HepG2 (cell line): Measurements from ENCODE around the gene FRMD4B. TPM values are rescaled to one million over a fixed set of nuclear protein-coding genes. Genes with fewer than 3 reads are reported as not detected.

ENCODE experiments used
- ATAC-seq: fragments of 200-7000 bp; cut with Tn5 transposase; 3 replicates; pipeline ENCODE4 v1.9.1; 2020; ENCODE audit warnings: mild to moderate bottlenecking, moderate library complexity
- BruUV-seq: library from RNA; stranded (reverse); fragments of 400-500 nt; replicated peaks from 2 replicates; lab custom pipeline; 2021; lab: Mats Ljungman, UMichigan
- CTCF ChIA-PET: fragments of 300-600 bp; formaldehyde crosslinking; extraction: SDS; loops from one replicate; lab custom pipeline; 2021; ENCODE audit warnings: low total read pairs, inconsistent platforms, low intra/inter-chr PET ratio; lab: Yijun Ruan, JAX
- POLR2A ChIA-PET: fragments of 350-600 bp; sonication (Branson Sonifier 250); formaldehyde crosslinking; loops from one replicate; lab custom pipeline; 2020; ENCODE audit warnings: antibody characterized with exemption, inconsistent platforms; lab: Yijun Ruan, JAX
- DNase-seq: peaks from one replicate; pipeline ENCODE4 v3.0.0-alpha.2; 2015; ENCODE audit warnings: low spot score
- FAIRE-seq: peaks from 3 replicates; lab custom pipeline; 2011; peaks lifted over from hg19 to GRCh38; lab: Jason Lieb, UNC
- H2AFZ ChIP-seq: one replicate; pipeline ENCODE4 v1.6.1; 2011; ENCODE audit warnings: low read length, inconsistent platforms
- H3K27ac ChIP-seq: fragments of 300-600 bp; 3 replicates; pipeline ENCODE4 v1.8.0; 2011; ENCODE audit warnings: mixed run types, mild to moderate bottlenecking, mixed read lengths, low read length, inconsistent platforms; ENCODE audit not compliant: insufficient read depth; ENCODE audit errors: extremely low read length
- H3K27me3 ChIP-seq, 2 experiments: fragments of 200-600 bp in 1 of 2; 2 replicates in 1 of 2; 3 replicates in 1 of 2; pipeline versions ENCODE4 v1.6.0 to v1.8.0; 2011; ENCODE audit warnings: low read length in 2 of 2, mild to moderate bottlenecking in 2 of 2, moderate library complexity in 2 of 2, inconsistent platforms in 1 of 2; ENCODE audit not compliant: insufficient read depth in 2 of 2, control insufficient read depth in 1 of 2
- H3K36me3 ChIP-seq, 2 experiments: fragments of 200-600 bp in 1 of 2; replicated peaks in 1 of 2; 2 replicates in 1 of 2; 3 replicates in 1 of 2; pipeline versions ENCODE4 v1.5.1 to v1.8.0; 2011; ENCODE audit warnings: low read length in 2 of 2, inconsistent platforms in 1 of 2; ENCODE audit not compliant: insufficient read depth in 2 of 2, control insufficient read depth in 1 of 2
- H3K4me1 ChIP-seq: 2 replicates; pipeline ENCODE4 v1.5.1; 2012; ENCODE audit warnings: low read length, inconsistent platforms; ENCODE audit not compliant: insufficient read depth
- H3K4me2 ChIP-seq: 2 replicates; pipeline ENCODE4 v1.6.0; 2011; ENCODE audit warnings: low read depth, low read length, inconsistent platforms
- H3K4me3 ChIP-seq, 3 experiments: fragments of 200-600 bp in 1 of 3; sonication (generic), shearing (Covaris generic) in 1 of 3; replicated peaks in 1 of 3; 2 replicates each; pipeline ENCODE4 v1.5.1; 2011 to 2016; ENCODE audit warnings: low read length in 3 of 3, inconsistent platforms in 2 of 3, low read depth in 2 of 3, mild to moderate bottlenecking in 2 of 3, control low read depth in 1 of 3, mixed read lengths in 1 of 3; ENCODE audit not compliant: insufficient read depth in 1 of 3
- H3K79me2 ChIP-seq: one replicate; pipeline ENCODE4 v1.6.1; 2011; ENCODE audit warnings: low read length, inconsistent platforms; ENCODE audit not compliant: insufficient read depth
- H3K9ac ChIP-seq: 2 replicates; pipeline ENCODE4 v1.6.0; 2011; ENCODE audit warnings: mild to moderate bottlenecking, low read depth, low read length, inconsistent platforms; ENCODE audit not compliant: insufficient read depth
- H3K9me3 ChIP-seq: 2 replicates; pipeline ENCODE4 v1.5.1; 2012; ENCODE audit warnings: mild to moderate bottlenecking, low read length
- H4K20me1 ChIP-seq: 2 replicates; pipeline ENCODE4 v1.6.0; 2011; ENCODE audit warnings: inconsistent platforms, mild to moderate bottlenecking, low read length, moderate library complexity; ENCODE audit not compliant: insufficient read depth
- GATAD1 ChIP-seq: IDR thresholded peaks from 2 replicates; pipeline ENCODE4 v1.6.1; 2016; ENCODE audit warnings: missing genetic modification reagents, missing compliant biosample characterization
- MAX ChIP-seq: IDR thresholded peaks from 2 replicates; pipeline ENCODE4 v1.6.1; 2012; ENCODE audit warnings: inconsistent platforms
- MEIS2 ChIP-seq: sonication (generic); formaldehyde crosslinking; IDR thresholded peaks from 2 replicates; pipeline ENCODE4 v1.9.0; 2021; ENCODE audit warnings: mild to moderate bottlenecking, missing genetic modification reagents
- NFRKB ChIP-seq: fragments of 450-650 bp; IDR thresholded peaks from 2 replicates; pipeline ENCODE4 v1.6.1; 2017
- RELA ChIP-seq: sonication (generic); formaldehyde crosslinking; IDR thresholded peaks from 2 replicates; pipeline ENCODE4 v1.4.0; 2020; ENCODE audit warnings: missing genetic modification reagents
- RFXANK ChIP-seq: IDR thresholded peaks from 2 replicates; pipeline ENCODE4 v1.6.1; 2016
- SMAD9 ChIP-seq: sonication (generic); formaldehyde crosslinking; IDR thresholded peaks from 2 replicates; pipeline ENCODE4 v1.5.1; 2020; ENCODE audit warnings: mild to moderate bottlenecking, missing genetic modification reagents
- TEF ChIP-seq: sonication (generic); formaldehyde crosslinking; IDR thresholded peaks from 2 replicates; pipeline ENCODE4 v1.5.0; 2020; ENCODE audit warnings: missing genetic modification reagents
- ZNF564 ChIP-seq: sonication (generic); formaldehyde crosslinking; IDR thresholded peaks from 2 replicates; pipeline ENCODE4 v1.8.1; 2023; ENCODE audit warnings: mild to moderate bottlenecking, missing genetic modification reagents
- ZNF672 ChIP-seq: sonication (generic); formaldehyde crosslinking; IDR thresholded peaks from 2 replicates; pipeline ENCODE4 v1.8.1; 2022; ENCODE audit warnings: missing genetic modification reagents
- ZNF747 ChIP-seq: sonication (generic); formaldehyde crosslinking; IDR thresholded peaks from 2 replicates; pipeline ENCODE4 v1.8.1; 2023; ENCODE audit warnings: missing genetic modification reagents, mild to moderate bottlenecking, borderline replicate concordance
- ZNF75D ChIP-seq: sonication (generic); formaldehyde crosslinking; IDR thresholded peaks from 2 replicates; pipeline ENCODE4 v1.8.1; 2023; ENCODE audit warnings: missing genetic modification reagents, mild to moderate bottlenecking, borderline replicate concordance
- ZNF816 ChIP-seq: sonication (generic); formaldehyde crosslinking; IDR thresholded peaks from 2 replicates; pipeline ENCODE4 v1.8.0; 2022; ENCODE audit warnings: missing genetic modification reagents, mild to moderate bottlenecking, borderline replicate concordance
- WGBS: methylation state at CpG from one replicate; pipeline ENCODE4 v1.1.6; 2017; ENCODE audit warnings: low lambda C conversion rate; 5-methylcytosine and 5-hydroxymethylcytosine counted together
- in situ Hi-C: cut with HindIII; loops from 2 replicates; pipeline ENCODE4 v1.10.0; 2017; ENCODE audit warnings: low pct_unique_long_range_greater_than_20kb; ENCODE audit not compliant: extremely low pct_ligation_motif_present
- intact Hi-C: fragments of 100-400 bp; cut with micrococcal nuclease; formaldehyde crosslinking; loops from one replicate; pipeline ENCODE4 v1.10.0; 2022; ENCODE audit not compliant: unreplicated experiment
- polyA plus RNA-seq, 8 experiments: library from polyadenylated mRNA; depleted of rRNA in 3 of 8; stranded (reverse) in 7 of 8; unstranded in 1 of 8; fragments of >200 nt; fragmentation: Illumina TruSeq in 4 of 8; extraction: Trizol in 4 of 8; gene quantifications; 2 replicates each; pipeline versions ENCODE4 v1.2.1 to v1.2.3, GENCODE V29; 2011 to 2016; ENCODE audit warnings: low read depth in 4 of 8, missing spikeins in 1 of 8, mixed read lengths in 1 of 8; ENCODE audit not compliant: insufficient read depth in 1 of 8
- total RNA-seq, 5 experiments: library from RNA; depleted of rRNA; stranded (reverse); fragments of >200 nt; fragmentation: Illumina TruSeq; extraction: Trizol; gene quantifications; 2 replicates each; pipeline ENCODE4 v1.2.3, GENCODE V29; 2016; ENCODE audit warnings: low read depth in 1 of 5
- TF ChIP-seq, protein P1 (sequence below): sonication (generic); formaldehyde crosslinking; IDR thresholded peaks from 2 replicates; pipeline ENCODE4 v1.5.1; 2020; ENCODE audit warnings: missing genetic modification reagents, mild to moderate bottlenecking, borderline replicate concordance
- TF ChIP-seq, protein P2 (sequence below): sonication (generic); formaldehyde crosslinking; IDR thresholded peaks from 2 replicates; pipeline ENCODE4 v1.4.0; 2020; ENCODE audit warnings: missing genetic modification reagents
- TF ChIP-seq, protein P3 (sequence below): sonication (generic); formaldehyde crosslinking; IDR thresholded peaks from 2 replicates; pipeline ENCODE4 v1.4.0; 2020; ENCODE audit warnings: mild to moderate bottlenecking, missing genetic modification reagents, borderline replicate concordance

Gene FRMD4B
- total and polyA plus RNA-seq, 2 of the 13 experiments (the other 11 are each of a cell fraction or from before 2014, with no cell fraction given) = 3.0 to 3.3 TPM

- TF ChIP-seq TEF (CRISPR knock-in tag) (no peak), RELA (CRISPR knock-in tag) (no peak), ZNF747 (CRISPR knock-in tag) (no peak), GATAD1 (CRISPR knock-in tag) (no peak)
- TF ChIP-seq, all 625 proteins: peak for 0
These were observed 88.4 kb downstream of the FRMD4B start (continued) for GRCh38 chr3:69297501-69297900.

DNA sequence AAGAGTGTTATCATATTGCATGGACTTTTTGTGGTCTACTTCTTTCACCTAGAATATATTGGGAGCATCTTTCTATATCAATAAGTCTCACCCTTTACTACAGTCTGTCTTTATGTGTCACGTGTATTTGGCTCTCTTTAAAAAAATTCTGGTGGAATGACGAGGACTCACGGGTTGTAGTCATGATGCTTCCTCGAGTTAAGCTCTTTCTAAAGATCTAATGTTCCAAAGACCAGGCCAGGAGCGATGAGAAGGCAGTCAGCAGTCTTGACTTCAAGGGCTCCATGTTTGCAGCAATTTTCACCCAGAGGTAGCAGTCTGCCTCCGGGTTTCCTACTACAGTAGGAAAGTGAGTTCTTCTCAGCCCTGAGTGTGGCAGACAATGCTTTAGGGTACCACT, 88.9 kb downstream of the FRMD4B start:
- no peak for TF ChIP-seq ZNF75D
- TF ChIP-seq ZNF564 = no peak
- TF ChIP-seq, protein P1, sequence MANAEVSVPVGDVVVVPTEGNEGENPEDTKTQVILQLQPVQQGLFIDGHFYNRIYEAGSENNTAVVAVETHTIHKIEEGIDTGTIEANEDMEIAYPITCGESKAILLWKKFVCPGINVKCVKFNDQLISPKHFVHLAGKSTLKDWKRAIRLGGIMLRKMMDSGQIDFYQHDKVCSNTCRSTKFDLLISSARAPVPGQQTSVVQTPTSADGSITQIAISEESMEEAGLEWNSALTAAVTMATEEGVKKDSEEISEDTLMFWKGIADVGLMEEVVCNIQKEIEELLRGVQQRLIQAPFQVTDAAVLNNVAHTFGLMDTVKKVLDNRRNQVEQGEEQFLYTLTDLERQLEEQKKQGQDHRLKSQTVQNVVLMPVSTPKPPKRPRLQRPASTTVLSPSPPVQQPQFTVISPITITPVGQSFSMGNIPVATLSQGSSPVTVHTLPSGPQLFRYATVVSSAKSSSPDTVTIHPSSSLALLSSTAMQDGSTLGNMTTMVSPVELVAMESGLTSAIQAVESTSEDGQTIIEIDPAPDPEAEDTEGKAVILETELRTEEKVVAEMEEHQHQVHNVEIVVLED (CRISPR knock-in tag) = no peak
- no peak for TF ChIP-seq MAX
- TF ChIP-seq ZNF816 = no peak
- TF ChIP-seq SMAD9 (CRISPR knock-in tag) = no peak
- TF ChIP-seq, protein P2, sequence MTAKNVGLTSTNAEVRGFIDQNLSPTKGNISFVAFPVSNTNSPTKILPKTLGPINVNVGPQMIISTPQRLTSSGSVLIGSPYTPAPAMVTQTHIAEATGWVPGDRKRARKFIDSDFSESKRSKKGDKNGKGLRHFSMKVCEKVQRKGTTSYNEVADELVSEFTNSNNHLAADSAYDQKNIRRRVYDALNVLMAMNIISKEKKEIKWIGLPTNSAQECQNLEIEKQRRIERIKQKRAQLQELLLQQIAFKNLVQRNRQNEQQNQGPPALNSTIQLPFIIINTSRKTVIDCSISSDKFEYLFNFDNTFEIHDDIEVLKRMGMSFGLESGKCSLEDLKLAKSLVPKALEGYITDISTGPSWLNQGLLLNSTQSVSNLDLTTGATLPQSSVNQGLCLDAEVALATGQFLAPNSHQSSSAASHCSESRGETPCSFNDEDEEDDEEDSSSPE (CRISPR knock-in tag) = no peak
- TF ChIP-seq ZNF672 (CRISPR knock-in tag) = no peak
- no peak for TF ChIP-seq RFXANK (CRISPR knock-in tag)
- TF ChIP-seq, protein P3, sequence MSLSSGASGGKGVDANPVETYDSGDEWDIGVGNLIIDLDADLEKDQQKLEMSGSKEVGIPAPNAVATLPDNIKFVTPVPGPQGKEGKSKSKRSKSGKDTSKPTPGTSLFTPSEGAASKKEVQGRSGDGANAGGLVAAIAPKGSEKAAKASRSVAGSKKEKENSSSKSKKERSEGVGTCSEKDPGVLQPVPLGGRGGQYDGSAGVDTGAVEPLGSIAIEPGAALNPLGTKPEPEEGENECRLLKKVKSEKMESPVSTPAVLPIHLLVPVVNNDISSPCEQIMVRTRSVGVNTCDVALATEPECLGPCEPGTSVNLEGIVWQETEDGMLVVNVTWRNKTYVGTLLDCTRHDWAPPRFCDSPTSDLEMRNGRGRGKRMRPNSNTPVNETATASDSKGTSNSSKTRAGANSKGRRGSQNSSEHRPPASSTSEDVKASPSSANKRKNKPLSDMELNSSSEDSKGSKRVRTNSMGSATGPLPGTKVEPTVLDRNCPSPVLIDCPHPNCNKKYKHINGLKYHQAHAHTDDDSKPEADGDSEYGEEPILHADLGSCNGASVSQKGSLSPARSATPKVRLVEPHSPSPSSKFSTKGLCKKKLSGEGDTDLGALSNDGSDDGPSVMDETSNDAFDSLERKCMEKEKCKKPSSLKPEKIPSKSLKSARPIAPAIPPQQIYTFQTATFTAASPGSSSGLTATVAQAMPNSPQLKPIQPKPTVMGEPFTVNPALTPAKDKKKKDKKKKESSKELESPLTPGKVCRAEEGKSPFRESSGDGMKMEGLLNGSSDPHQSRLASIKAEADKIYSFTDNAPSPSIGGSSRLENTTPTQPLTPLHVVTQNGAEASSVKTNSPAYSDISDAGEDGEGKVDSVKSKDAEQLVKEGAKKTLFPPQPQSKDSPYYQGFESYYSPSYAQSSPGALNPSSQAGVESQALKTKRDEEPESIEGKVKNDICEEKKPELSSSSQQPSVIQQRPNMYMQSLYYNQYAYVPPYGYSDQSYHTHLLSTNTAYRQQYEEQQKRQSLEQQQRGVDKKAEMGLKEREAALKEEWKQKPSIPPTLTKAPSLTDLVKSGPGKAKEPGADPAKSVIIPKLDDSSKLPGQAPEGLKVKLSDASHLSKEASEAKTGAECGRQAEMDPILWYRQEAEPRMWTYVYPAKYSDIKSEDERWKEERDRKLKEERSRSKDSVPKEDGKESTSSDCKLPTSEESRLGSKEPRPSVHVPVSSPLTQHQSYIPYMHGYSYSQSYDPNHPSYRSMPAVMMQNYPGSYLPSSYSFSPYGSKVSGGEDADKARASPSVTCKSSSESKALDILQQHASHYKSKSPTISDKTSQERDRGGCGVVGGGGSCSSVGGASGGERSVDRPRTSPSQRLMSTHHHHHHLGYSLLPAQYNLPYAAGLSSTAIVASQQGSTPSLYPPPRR (CRISPR knock-in tag) = no peak
- TF ChIP-seq MEIS2 (CRISPR knock-in tag) = no peak
- TF ChIP-seq NFRKB = no peak
- Histone ChIP-seq H3K27ac (no peak overlapping the region), H3K9me3 (no peaks in the 10 kb centered on the region), H3K4me2 (no peak overlapping the region), H3K4me1 (no peaks in the 10 kb centered on the region), H3K36me3 (no peaks in the 10 kb centered on the region), H4K20me1 (no peaks in the 10 kb centered on the region), H2AFZ (no peak overlapping the region), H3K4me3 (no peak overlapping the region), H3K27me3 (no peaks in the 10 kb centered on the region), H3K79me2 (no peaks in the 10 kb centered on the region), H3K9ac (no peak overlapping the region)
- ATAC-seq = no peak
- in situ Hi-C loops = no loop called here
- CTCF ChIA-PET = no interaction called here
- intact Hi-C loops = no loop called here
- WGBS = 5% methylated on average over 6 of the region's 6 CpGs
- no peak for DNase-seq
- FAIRE-seq = no peak
- BruUV-seq = no TSS peak
- POLR2A ChIA-PET = no interaction called here
